Smooth muscle cell (in vitro differentiated cells): Measurements from ENCODE around the gene DAB2. TPM values are rescaled to one million over a fixed set of nuclear protein-coding genes. Genes with fewer than 3 reads are reported as not detected.

Source experiments
- DNase-seq: peaks from one replicate; lab custom pipeline; 2025; ENCODE audit not compliant: unreplicated experiment; lab: John Stamatoyannopoulos, UW
- H2AFZ ChIP-seq: fragments of 200-600 bp; sonication (generic); 2 replicates; pipeline ENCODE4 v1.6.0; 2016; ENCODE audit warnings: antibody characterized with exemption, low read depth, mild to moderate bottlenecking
- H3F3A ChIP-seq: fragments of 200-600 bp; sonication (generic); 2 replicates; pipeline ENCODE4 v1.6.0; 2017; ENCODE audit warnings: antibody characterized with exemption, low read depth
- H3K27ac ChIP-seq: fragments of 200-600 bp; sonication (generic); 2 replicates; pipeline ENCODE4 v1.5.1; 2016; ENCODE audit warnings: low read depth, mild to moderate bottlenecking
- H3K27me3 ChIP-seq: fragments of 200-600 bp; sonication (generic); 2 replicates; pipeline ENCODE4 v1.6.1; 2016; ENCODE audit warnings: low read depth, mild to moderate bottlenecking
- H3K36me3 ChIP-seq: fragments of 200-600 bp; sonication (generic); 2 replicates; pipeline ENCODE4 v1.5.1; 2016; ENCODE audit warnings: low read depth
- H3K4me1 ChIP-seq: fragments of 200-600 bp; sonication (generic); 2 replicates; pipeline ENCODE4 v1.5.1; 2016; ENCODE audit warnings: low read depth
- H3K4me2 ChIP-seq: fragments of 200-600 bp; sonication (generic); 2 replicates; pipeline ENCODE4 v1.6.0; 2016; ENCODE audit warnings: mild to moderate bottlenecking
- H3K4me3 ChIP-seq: fragments of 200-600 bp; sonication (generic); 2 replicates; pipeline ENCODE4 v1.5.1; 2016; ENCODE audit warnings: mild to moderate bottlenecking
- H3K79me2 ChIP-seq: fragments of 200-600 bp; sonication (generic); 2 replicates; pipeline ENCODE4 v1.6.0; 2016; ENCODE audit warnings: low read depth, mild to moderate bottlenecking
- H3K9ac ChIP-seq: fragments of 200-600 bp; sonication (generic); 2 replicates; pipeline ENCODE4 v1.6.0; 2016; ENCODE audit warnings: low read depth
- H3K9me3 ChIP-seq: fragments of 200-600 bp; sonication (generic); replicated peaks from 2 replicates; pipeline ENCODE4 v1.5.1; 2016; ENCODE audit warnings: low read depth
- H4K20me1 ChIP-seq: fragments of 200-600 bp; sonication (generic); 2 replicates; pipeline ENCODE4 v1.6.0; 2016; ENCODE audit warnings: low read depth
- CTCF ChIP-seq: fragments of 200-600 bp; sonication (generic); IDR thresholded peaks from 2 replicates; pipeline ENCODE4 v1.5.1; 2017; ENCODE audit warnings: borderline replicate concordance, mild to moderate bottlenecking, antibody characterized with exemption; ENCODE audit not compliant: insufficient read depth, poor library complexity, severe bottlenecking
- WGBS: methylation state at CpG from one replicate; pipeline ENCODE4 v1.1.7; 2016; ENCODE audit warnings: low lambda C conversion rate; 5-methylcytosine and 5-hydroxymethylcytosine counted together
- polyA plus RNA-seq: library from polyadenylated mRNA; unstranded; fragments of >200 nt; fragmentation: Nextera tagmentation; extraction: Ambion mirVana; gene quantifications from 2 replicates; pipeline ENCODE4 v1.2.1, GENCODE V29; 2016
- total RNA-seq: library from RNA; depleted of rRNA; stranded (reverse); fragments of >200 nt; gene quantifications from 2 replicates; pipeline ENCODE4 v1.2.3, GENCODE V29; 2014

DAB2 gene
- total and polyA plus RNA-seq, 2 experiments from 2014 or later, result 87.2 to 105 TPM

GRCh38 chr5:39447059-39447458, 22.3 kb upstream of the DAB2 start:
- Histone ChIP-seq H3K4me1 (no peaks in the 10 kb centered on the region), H3K36me3 (no peaks in the 10 kb centered on the region), H3F3A (no peaks in the 10 kb centered on the region), H4K20me1 (no peaks in the 10 kb centered on the region), H3K9me3 (no peaks in the 10 kb centered on the region), H2AFZ (no peak overlapping the region), H3K4me3 (no peak overlapping the region), H3K79me2 (no peaks in the 10 kb centered on the region), H3K27ac (no peak overlapping the region), H3K4me2 (no peak overlapping the region), H3K27me3 (no peaks in the 10 kb centered on the region), H3K9ac (no peak overlapping the region)
- no peak for TF ChIP-seq CTCF
- DNase-seq, result no peak
- 78% methylated on average over 3 of the region's 3 CpGs for WGBS

- Histone ChIP-seq H3K27ac (no peak overlapping the region), H3K4me2 (no peak overlapping the region), H3K36me3 (no peaks in the 10 kb centered on the region), H3F3A (no peaks in the 10 kb centered on the region), H2AFZ (no peak overlapping the region), H3K9ac (no peak overlapping the region), H3K79me2 (no peaks in the 10 kb centered on the region), H4K20me1 (no peaks in the 10 kb centered on the region), H3K9me3 (no peaks in the 10 kb centered on the region), H3K4me3 (no peak overlapping the region), H3K27me3 (no peaks in the 10 kb centered on the region), H3K4me1 (no peaks in the 10 kb centered on the region)
- no peak for TF ChIP-seq CTCF
- no peak for DNase-seq
- WGBS, result 83% methylated on average over 3 of the region's 3 CpGs
Measured at GRCh38 chr5:39446231-39446630, 21.5 kb upstream of the DAB2 start.

- Histone ChIP-seq H3K79me2 (no peaks in the 10 kb centered on the region), H3K9ac (no peak overlapping the region), H3K27ac (no peak overlapping the region), H2AFZ (no peak overlapping the region), H4K20me1 (no peaks in the 10 kb centered on the region), H3F3A (no peaks in the 10 kb centered on the region), H3K9me3 (no peaks in the 10 kb centered on the region), H3K4me1 (no peaks in the 10 kb centered on the region), H3K27me3 (no peaks in the 10 kb centered on the region), H3K4me2 (no peak overlapping the region), H3K36me3 (no peaks in the 10 kb centered on the region), H3K4me3 (no peak overlapping the region)
- 91% methylated on average over 2 of the region's 2 CpGs for WGBS
- no peak for TF ChIP-seq CTCF
- no peak for DNase-seq
Measured at GRCh38 chr5:39443911-39444310, 19.1 kb upstream of the DAB2 start.

- Histone ChIP-seq H3K27ac (no peak overlapping the region), H3F3A (no peaks in the 10 kb centered on the region), H3K4me1 (no peaks in the 10 kb centered on the region), H3K4me3 (no peak overlapping the region), H3K36me3 (no peaks in the 10 kb centered on the region), H3K79me2 (no peaks in the 10 kb centered on the region), H3K9me3 (no peaks in the 10 kb centered on the region), H3K9ac (no peak overlapping the region), H3K27me3 (no peaks in the 10 kb centered on the region), H2AFZ (no peak overlapping the region), H3K4me2 (no peak overlapping the region), H4K20me1 (no peaks in the 10 kb centered on the region)
- DNase-seq, result no peak
- WGBS, result 97% methylated on average over 3 of the region's 3 CpGs
- no peak for TF ChIP-seq CTCF
Measured at GRCh38 chr5:39442991-39443390, 18.2 kb upstream of the DAB2 start.
